HepG2 (cell line): ENCODE results near the gene CILP2. TPM values are rescaled to one million over a fixed set of nuclear protein-coding genes. Genes with fewer than 3 reads are reported as not detected.

Experiments
- ATAC-seq: fragments of 200-7000 bp; cut with Tn5 transposase; 3 replicates; pipeline ENCODE4 v1.9.1; 2020; ENCODE audit warnings: mild to moderate bottlenecking, moderate library complexity
- BruUV-seq: library from RNA; stranded (reverse); fragments of 400-500 nt; replicated peaks from 2 replicates; lab custom pipeline; 2021; lab: Mats Ljungman, UMichigan
- CTCF ChIA-PET: fragments of 300-600 bp; formaldehyde crosslinking; extraction: SDS; loops from one replicate; lab custom pipeline; 2021; ENCODE audit warnings: low total read pairs, inconsistent platforms, low intra/inter-chr PET ratio; lab: Yijun Ruan, JAX
- POLR2A ChIA-PET: fragments of 350-600 bp; sonication (Branson Sonifier 250); formaldehyde crosslinking; loops from one replicate; lab custom pipeline; 2020; ENCODE audit warnings: antibody characterized with exemption, inconsistent platforms; lab: Yijun Ruan, JAX
- DNase-seq: peaks from one replicate; pipeline ENCODE4 v3.0.0-alpha.2; 2015; ENCODE audit warnings: low spot score
- FAIRE-seq: peaks from 3 replicates; lab custom pipeline; 2011; peaks lifted over from hg19 to GRCh38; lab: Jason Lieb, UNC
- H2AFZ ChIP-seq: one replicate; pipeline ENCODE4 v1.6.1; 2011; ENCODE audit warnings: low read length, inconsistent platforms
- H3K27ac ChIP-seq: fragments of 300-600 bp; 3 replicates; pipeline ENCODE4 v1.8.0; 2011; ENCODE audit warnings: mixed run types, mild to moderate bottlenecking, mixed read lengths, low read length, inconsistent platforms; ENCODE audit not compliant: insufficient read depth; ENCODE audit errors: extremely low read length
- H3K27me3 ChIP-seq, 2 experiments: fragments of 200-600 bp in 1 of 2; 2 replicates in 1 of 2; 3 replicates in 1 of 2; pipeline versions ENCODE4 v1.6.0 to v1.8.0; 2011; ENCODE audit warnings: low read length in 2 of 2, mild to moderate bottlenecking in 2 of 2, moderate library complexity in 2 of 2, inconsistent platforms in 1 of 2; ENCODE audit not compliant: insufficient read depth in 2 of 2, control insufficient read depth in 1 of 2
- H3K36me3 ChIP-seq, 2 experiments: fragments of 200-600 bp in 1 of 2; replicated peaks in 1 of 2; 2 replicates in 1 of 2; 3 replicates in 1 of 2; pipeline versions ENCODE4 v1.5.1 to v1.8.0; 2011; ENCODE audit warnings: low read length in 2 of 2, inconsistent platforms in 1 of 2; ENCODE audit not compliant: insufficient read depth in 2 of 2, control insufficient read depth in 1 of 2
- H3K4me1 ChIP-seq: 2 replicates; pipeline ENCODE4 v1.5.1; 2012; ENCODE audit warnings: low read length, inconsistent platforms; ENCODE audit not compliant: insufficient read depth
- H3K4me2 ChIP-seq: 2 replicates; pipeline ENCODE4 v1.6.0; 2011; ENCODE audit warnings: low read depth, low read length, inconsistent platforms
- H3K4me3 ChIP-seq, 3 experiments: fragments of 200-600 bp in 1 of 3; sonication (generic), shearing (Covaris generic) in 1 of 3; replicated peaks in 1 of 3; 2 replicates each; pipeline ENCODE4 v1.5.1; 2011 to 2016; ENCODE audit warnings: low read length in 3 of 3, inconsistent platforms in 2 of 3, low read depth in 2 of 3, mild to moderate bottlenecking in 2 of 3, control low read depth in 1 of 3, mixed read lengths in 1 of 3; ENCODE audit not compliant: insufficient read depth in 1 of 3
- H3K79me2 ChIP-seq: one replicate; pipeline ENCODE4 v1.6.1; 2011; ENCODE audit warnings: low read length, inconsistent platforms; ENCODE audit not compliant: insufficient read depth
- H3K9ac ChIP-seq: 2 replicates; pipeline ENCODE4 v1.6.0; 2011; ENCODE audit warnings: mild to moderate bottlenecking, low read depth, low read length, inconsistent platforms; ENCODE audit not compliant: insufficient read depth
- H3K9me3 ChIP-seq: 2 replicates; pipeline ENCODE4 v1.5.1; 2012; ENCODE audit warnings: mild to moderate bottlenecking, low read length
- H4K20me1 ChIP-seq: 2 replicates; pipeline ENCODE4 v1.6.0; 2011; ENCODE audit warnings: inconsistent platforms, mild to moderate bottlenecking, low read length, moderate library complexity; ENCODE audit not compliant: insufficient read depth
- DZIP1 ChIP-seq: sonication (generic); formaldehyde crosslinking; IDR thresholded peaks from 2 replicates; pipeline ENCODE4 v1.5.0; 2020; ENCODE audit warnings: mild to moderate bottlenecking, missing genetic modification reagents
- GATAD2A ChIP-seq: IDR thresholded peaks from 2 replicates; pipeline ENCODE4 v1.6.1; 2016
- PHF21A ChIP-seq: sonication (generic); formaldehyde crosslinking; IDR thresholded peaks from 2 replicates; pipeline ENCODE4 v1.5.0; 2020; ENCODE audit warnings: mild to moderate bottlenecking, missing genetic modification reagents
- TAF15 ChIP-seq: fragments of 200-400 bp; formaldehyde crosslinking; IDR thresholded peaks from one replicate; pipeline ENCODE4 v1.6.1; 2018; ENCODE audit warnings: mild to moderate bottlenecking, low read depth, low read length; ENCODE audit not compliant: poor library complexity, severe bottlenecking
- THAP8 ChIP-seq: sonication (generic); formaldehyde crosslinking; IDR thresholded peaks from 2 replicates; pipeline ENCODE4 v1.5.1; 2020; ENCODE audit warnings: missing genetic modification reagents, mild to moderate bottlenecking, borderline replicate concordance
- WGBS: methylation state at CpG from one replicate; pipeline ENCODE4 v1.1.6; 2017; ENCODE audit warnings: low lambda C conversion rate; 5-methylcytosine and 5-hydroxymethylcytosine counted together
- in situ Hi-C: cut with HindIII; loops from 2 replicates; pipeline ENCODE4 v1.10.0; 2017; ENCODE audit warnings: low pct_unique_long_range_greater_than_20kb; ENCODE audit not compliant: extremely low pct_ligation_motif_present
- intact Hi-C: fragments of 100-400 bp; cut with micrococcal nuclease; formaldehyde crosslinking; loops from one replicate; pipeline ENCODE4 v1.10.0; 2022; ENCODE audit not compliant: unreplicated experiment
- polyA plus RNA-seq, 8 experiments: library from polyadenylated mRNA; depleted of rRNA in 3 of 8; stranded (reverse) in 7 of 8; unstranded in 1 of 8; fragments of >200 nt; fragmentation: Illumina TruSeq in 4 of 8; extraction: Trizol in 4 of 8; gene quantifications; 2 replicates each; pipeline versions ENCODE4 v1.2.1 to v1.2.3, GENCODE V29; 2011 to 2016; ENCODE audit warnings: low read depth in 4 of 8, missing spikeins in 1 of 8, mixed read lengths in 1 of 8; ENCODE audit not compliant: insufficient read depth in 1 of 8
- total RNA-seq, 5 experiments: library from RNA; depleted of rRNA; stranded (reverse); fragments of >200 nt; fragmentation: Illumina TruSeq; extraction: Trizol; gene quantifications; 2 replicates each; pipeline ENCODE4 v1.2.3, GENCODE V29; 2016; ENCODE audit warnings: low read depth in 1 of 5

The CILP2 gene
- total and polyA plus RNA-seq, 2 of the 13 experiments (the other 11 are each of a cell fraction or from before 2014, with no cell fraction given) = 0.09 to 0.37 TPM

DNA sequence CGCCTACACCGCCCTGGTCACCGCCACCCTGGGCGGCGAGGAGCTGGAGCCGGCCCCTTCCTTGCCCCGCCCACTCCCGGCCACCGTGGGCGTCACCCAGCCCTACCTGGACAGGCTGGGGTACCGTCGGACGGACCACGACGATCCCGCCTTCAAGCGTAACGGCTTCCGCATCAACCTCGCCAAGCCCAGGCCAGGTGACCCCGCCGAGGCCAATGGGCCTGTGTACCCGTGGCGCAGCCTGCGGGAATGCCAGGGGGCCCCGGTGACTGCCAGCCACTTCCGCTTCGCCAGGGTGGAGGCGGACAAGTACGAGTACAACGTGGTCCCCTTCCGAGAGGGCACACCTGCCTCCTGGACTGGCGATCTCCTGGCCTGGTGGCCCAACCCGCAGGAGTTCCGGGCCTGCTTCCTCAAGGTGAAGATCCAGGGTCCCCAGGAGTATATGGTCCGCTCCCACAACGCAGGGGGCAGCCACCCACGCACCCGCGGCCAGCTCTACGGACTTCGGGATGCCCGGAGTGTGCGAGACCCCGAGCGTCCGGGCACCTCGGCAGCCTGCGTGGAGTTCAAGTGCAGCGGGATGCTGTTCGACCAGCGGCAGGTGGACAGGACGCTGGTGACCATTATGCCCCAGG is 7.0 kb downstream of the CILP2 start:
- no peak for ATAC-seq
- no peak overlapping the region for H3K27ac ChIP-seq
- no peak overlapping the region for H3K4me3 ChIP-seq
- no peak overlapping the region for H3K9ac ChIP-seq
- FAIRE-seq = no peak
- H3K36me3 ChIP-seq = no peaks in the 10 kb centered on the region
- no peaks in the 10 kb centered on the region for H3K4me1 ChIP-seq
- no peaks in the 10 kb centered on the region for H3K9me3 ChIP-seq
- WGBS = 74% methylated on average over 30 of the region's 53 CpGs
- TF ChIP-seq THAP8 (no peak), DZIP1 (CRISPR knock-in tag) (no peak), PHF21A (CRISPR knock-in tag) (no peak), TAF15 (no peak), GATAD2A (no peak)
- TF ChIP-seq, all 625 proteins: peak for 0
- no peaks in the 10 kb centered on the region for H3K79me2 ChIP-seq
- in situ Hi-C loops = loop anchor here (25.0 kb wide), 1 partner anchor 417 kb away; no protein-coding TSS in a partner anchor
- no peak overlapping the region for H3K4me2 ChIP-seq
- no TSS peak for BruUV-seq
- DNase-seq = no peak
- no peak overlapping the region for H2AFZ ChIP-seq
- no peaks in the 10 kb centered on the region for H4K20me1 ChIP-seq
- intact Hi-C loops = no loop called here
- POLR2A ChIA-PET = no interaction called here
- H3K27me3 ChIP-seq = peaks cover 4 to 42% of the 10 kb centered on the region in 2 experiments; a peak in 4 of 5 replicates
- CTCF ChIA-PET = no interaction called here
